GM12872 (cell line): ENCODE results near the gene RBM18.

Source experiments
- CTCF ChIP-seq: IDR thresholded peaks from 3 replicates; pipeline ENCODE4 v1.5.1; 2011; ENCODE audit warnings: low read depth, mild to moderate bottlenecking, low read length, moderate library complexity; ENCODE audit not compliant: insufficient read depth

Gene RBM18

GRCh38 chr9:122256206-122256605 lies 8.4 kb downstream of the RBM18 start:
- no peak for TF ChIP-seq CTCF

- no peak for TF ChIP-seq CTCF
These were observed 9.9 kb downstream of the RBM18 start for GRCh38 chr9:122254761-122255160.

GRCh38 chr9:122252796-122253195 lies 11.8 kb downstream of the RBM18 start:
- TF ChIP-seq CTCF = no peak

GRCh38 chr9:122251351-122251750 lies 13.3 kb downstream of the RBM18 start:
- TF ChIP-seq CTCF = no peak

GRCh38 chr9:122248448-122248865 lies 16.2 kb downstream of the RBM18 start:
- TF ChIP-seq CTCF = no peak

GRCh38 chr9:122246666-122247065 lies 18.0 kb downstream of the RBM18 start:
- no peak for TF ChIP-seq CTCF

- TF ChIP-seq CTCF = no peak
These were observed 20.3 kb downstream of the RBM18 start for GRCh38 chr9:122244349-122244748.

GRCh38 chr9:122239722-122240121 lies 24.9 kb downstream of the RBM18 start:
- TF ChIP-seq CTCF = no peak
